ENCODE data around the gene RERE. TPM values are rescaled to one million over a fixed set of nuclear protein-coding genes. Genes with fewer than 3 reads are reported as not detected.
"Not testable (repeated sequence)": the region's sequence is repeated elsewhere in the genome, so short reads cannot be mapped to it uniquely, and the experiment has no call there.

Gene RERE
- total RNA-seq, 1 donor from 2014 or later, result 46.5 TPM

GRCh38 chr1:8388732-8389562 lies 428.5 kb downstream of the RERE start:
- DNase-seq (ENCODE audit: low read depth in 2 of 2), result no peak

GRCh38 chr1:8386247-8386646 lies 431.2 kb downstream of the RERE start:
- DNase-seq (ENCODE audit: low read depth in 2 of 2), result no peak

- DNase-seq (ENCODE audit: low read depth in 2 of 2), result peak in 1 of 2 donors; percentile 23
These were observed 432.9 kb downstream of the RERE start for GRCh38 chr1:8384577-8384976.

- DNase-seq (ENCODE audit: low read depth in 2 of 2), result peak in 1 of 2 donors; percentile 79
These were observed 433.4 kb downstream of the RERE start for GRCh38 chr1:8384088-8384487.

- DNase-seq (ENCODE audit: low read depth in 2 of 2), result no peak
These were observed 434.6 kb downstream of the RERE start for GRCh38 chr1:8382608-8383505.

GRCh38 chr1:8382051-8382505 lies 435.4 kb downstream of the RERE start:
- no peak for DNase-seq (ENCODE audit: low read depth in 2 of 2)

GRCh38 chr1:8381618-8382017 lies 435.8 kb downstream of the RERE start:
- no peak for DNase-seq (ENCODE audit: low read depth in 2 of 2)

GRCh38 chr1:8380310-8380709 lies 437.1 kb downstream of the RERE start:
- not testable (repeated sequence) for DNase-seq (ENCODE audit: low read depth in 2 of 2)

GRCh38 chr1:8379513-8380186 lies 437.8 kb downstream of the RERE start:
- no peak for DNase-seq (ENCODE audit: low read depth in 2 of 2)

- no peak for DNase-seq (ENCODE audit: low read depth in 2 of 2)
These were observed 438.4 kb downstream of the RERE start for GRCh38 chr1:8378981-8379470.

- no peak for DNase-seq (ENCODE audit: low read depth in 2 of 2)
These were observed 439.3 kb downstream of the RERE start for GRCh38 chr1:8378178-8378577.

GRCh38 chr1:8377271-8377981 lies 440.0 kb downstream of the RERE start:
- no peak for DNase-seq (ENCODE audit: low read depth in 2 of 2)

GRCh38 chr1:8376358-8376840 lies 441.0 kb downstream of the RERE start:
- no peak for DNase-seq (ENCODE audit: low read depth in 2 of 2)

- peak in 1 of 2 donors; percentile 66 for DNase-seq (ENCODE audit: low read depth in 2 of 2)
These were observed 442.6 kb downstream of the RERE start for GRCh38 chr1:8374812-8375211.

GRCh38 chr1:8374356-8374755 lies 443.1 kb downstream of the RERE start:
- no peak for DNase-seq (ENCODE audit: low read depth in 2 of 2)

GRCh38 chr1:8373581-8374241 lies 443.7 kb downstream of the RERE start:
- peak; percentile 90 to 91 for DNase-seq (ENCODE audit: low read depth in 2 of 2)

- no peak for DNase-seq (ENCODE audit: low read depth in 2 of 2)
These were observed 444.3 kb downstream of the RERE start for GRCh38 chr1:8373125-8373524.

- no peak for DNase-seq (ENCODE audit: low read depth in 2 of 2)
These were observed 446.0 kb downstream of the RERE start for GRCh38 chr1:8371372-8371991.

- DNase-seq (ENCODE audit: low read depth in 2 of 2), result peak in 1 of 2 donors; percentile 20
These were observed 446.5 kb downstream of the RERE start for GRCh38 chr1:8370905-8371315.
